ENCODE data around the gene ME3.

The ME3 gene

DNA sequence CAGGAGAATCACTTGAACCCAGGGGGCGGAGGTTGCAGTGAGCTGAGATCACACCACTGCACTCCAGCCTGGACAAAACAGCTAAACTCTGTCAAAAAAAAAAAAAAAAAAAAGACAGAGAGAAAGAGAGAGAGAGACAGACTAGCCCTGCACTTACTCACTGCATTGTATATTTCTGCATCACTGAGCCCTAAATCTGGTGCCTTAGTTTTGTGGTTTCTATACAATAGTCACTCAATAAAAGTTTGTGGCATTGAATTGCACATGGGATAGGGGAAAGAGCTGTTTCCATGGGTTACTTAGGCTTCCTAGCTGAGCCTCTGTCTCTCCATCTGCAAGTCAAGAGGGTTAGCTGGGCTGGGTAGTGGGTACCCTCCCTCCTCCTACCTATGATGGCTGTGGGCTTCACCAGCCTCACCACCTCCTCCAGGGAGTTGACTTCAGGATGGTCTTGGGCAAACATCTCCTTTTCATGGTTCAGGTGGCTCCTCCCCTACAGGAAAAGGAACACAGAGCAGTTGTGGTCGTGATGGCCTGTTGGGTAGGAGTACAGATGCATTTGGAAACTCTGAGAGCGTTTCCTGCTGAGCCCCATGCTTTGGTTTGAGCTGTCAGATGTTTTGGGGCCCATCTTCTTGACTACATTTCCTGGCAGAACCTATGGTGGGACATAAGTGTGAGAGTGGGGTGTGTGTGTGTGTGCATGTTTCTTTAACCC, 224.5 kb downstream of the ME3 start:
- no peaks in the 10 kb centered on the region for H3K9me3 ChIP-seq
- intact Hi-C loops (cut with DNase I; ENCODE audit: low total_unique reads) = no loop called here
- peaks cover 0 to 10% (median 7%) of the 10 kb centered on the region in 4 donors for H3K4me1 ChIP-seq
- H3K27ac ChIP-seq = no peak overlapping the region
- H3K4me3 ChIP-seq = no peak overlapping the region
- no peak for DNase-seq
- H3K36me3 ChIP-seq = peaks cover 17 to 46% (median 19%) of the 10 kb centered on the region in 3 donors
- no peaks in the 10 kb centered on the region for H3K27me3 ChIP-seq
- TF ChIP-seq, protein P1, sequence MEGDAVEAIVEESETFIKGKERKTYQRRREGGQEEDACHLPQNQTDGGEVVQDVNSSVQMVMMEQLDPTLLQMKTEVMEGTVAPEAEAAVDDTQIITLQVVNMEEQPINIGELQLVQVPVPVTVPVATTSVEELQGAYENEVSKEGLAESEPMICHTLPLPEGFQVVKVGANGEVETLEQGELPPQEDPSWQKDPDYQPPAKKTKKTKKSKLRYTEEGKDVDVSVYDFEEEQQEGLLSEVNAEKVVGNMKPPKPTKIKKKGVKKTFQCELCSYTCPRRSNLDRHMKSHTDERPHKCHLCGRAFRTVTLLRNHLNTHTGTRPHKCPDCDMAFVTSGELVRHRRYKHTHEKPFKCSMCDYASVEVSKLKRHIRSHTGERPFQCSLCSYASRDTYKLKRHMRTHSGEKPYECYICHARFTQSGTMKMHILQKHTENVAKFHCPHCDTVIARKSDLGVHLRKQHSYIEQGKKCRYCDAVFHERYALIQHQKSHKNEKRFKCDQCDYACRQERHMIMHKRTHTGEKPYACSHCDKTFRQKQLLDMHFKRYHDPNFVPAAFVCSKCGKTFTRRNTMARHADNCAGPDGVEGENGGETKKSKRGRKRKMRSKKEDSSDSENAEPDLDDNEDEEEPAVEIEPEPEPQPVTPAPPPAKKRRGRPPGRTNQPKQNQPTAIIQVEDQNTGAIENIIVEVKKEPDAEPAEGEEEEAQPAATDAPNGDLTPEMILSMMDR (IDR thresholded peaks at IDR 0.05) = no peak

DNA sequence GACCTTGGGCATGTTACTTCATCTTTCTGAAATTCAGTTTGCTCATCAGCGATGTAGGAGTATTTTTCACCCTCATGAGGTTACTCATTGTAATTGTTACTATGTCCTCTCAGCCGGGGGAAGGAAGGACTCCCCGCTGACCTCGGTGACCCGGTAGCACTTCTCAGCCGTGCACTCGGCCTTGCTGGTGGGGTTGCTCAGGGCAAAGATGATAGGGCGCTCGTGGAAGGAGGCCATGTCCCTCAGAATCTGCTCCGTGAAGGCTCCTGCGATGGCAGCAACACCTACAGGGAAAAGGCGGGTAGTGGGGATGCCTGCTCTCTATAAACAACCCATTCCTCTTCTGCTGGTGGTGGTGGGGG, 225.5 kb downstream of the ME3 start:
- no peak for DNase-seq
- Histone ChIP-seq H3K27me3 (no peaks in the 10 kb centered on the region), H3K4me1 (peaks cover 0 to 19% (median 15%) of the 10 kb centered on the region in 4 donors), H3K27ac (no peak overlapping the region), H3K36me3 (peaks cover 17 to 50% (median 19%) of the 10 kb centered on the region in 3 donors), H3K4me3 (no peak overlapping the region), H3K9me3 (no peaks in the 10 kb centered on the region)
- TF ChIP-seq, protein P1 (IDR thresholded peaks at IDR 0.05) = no peak
- intact Hi-C loops (cut with DNase I; ENCODE audit: low total_unique reads) = no loop called here

DNA sequence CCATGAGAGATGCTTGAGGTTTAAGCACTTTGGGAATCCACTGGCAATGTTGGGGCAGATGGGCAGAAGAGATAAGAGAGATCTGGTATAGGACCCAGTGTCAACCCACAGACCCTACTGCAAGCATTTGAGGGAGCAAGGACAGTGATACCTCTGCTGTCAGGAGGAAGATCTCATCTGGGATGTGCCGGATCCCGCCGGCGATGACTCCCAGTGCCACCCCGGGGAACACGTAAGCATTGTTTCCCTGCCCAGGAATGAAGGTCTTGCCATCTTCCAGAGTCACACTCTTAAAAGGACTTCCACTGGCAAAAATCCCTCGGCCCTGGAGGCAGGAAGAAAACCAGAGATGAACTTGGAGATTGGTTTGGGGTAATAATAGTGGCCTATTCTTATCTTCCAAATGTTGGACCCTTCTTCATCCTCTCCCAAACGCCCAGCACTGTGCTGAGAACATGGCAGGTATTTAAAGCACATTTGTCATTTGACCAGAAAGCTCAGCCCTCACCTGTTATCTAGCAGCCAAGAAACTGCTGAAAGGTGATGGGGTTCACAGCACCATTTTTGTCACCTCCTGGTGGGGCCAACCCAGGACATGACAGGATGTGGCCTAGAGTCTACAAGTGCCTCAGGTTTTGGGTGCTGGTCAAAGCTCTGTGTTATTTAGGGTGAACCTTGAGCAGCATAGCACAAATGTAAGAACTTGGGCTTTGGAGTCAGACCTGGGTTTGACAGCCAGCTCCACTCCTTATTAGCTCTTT, 226.1 kb downstream of the ME3 start:
- no peaks in the 10 kb centered on the region for H3K27me3 ChIP-seq
- peaks cover 0 to 20% (median 15%) of the 10 kb centered on the region in 4 donors for H3K4me1 ChIP-seq
- intact Hi-C loops (cut with DNase I; ENCODE audit: low total_unique reads) = no loop called here
- TF ChIP-seq, protein P1 (IDR thresholded peaks at IDR 0.05) = no peak
- H3K9me3 ChIP-seq = no peaks in the 10 kb centered on the region
- no peak overlapping the region for H3K4me3 ChIP-seq
- H3K36me3 ChIP-seq = peaks cover 17 to 50% (median 19%) of the 10 kb centered on the region in 3 donors
- H3K27ac ChIP-seq = no peak overlapping the region
- no peak for DNase-seq

DNA sequence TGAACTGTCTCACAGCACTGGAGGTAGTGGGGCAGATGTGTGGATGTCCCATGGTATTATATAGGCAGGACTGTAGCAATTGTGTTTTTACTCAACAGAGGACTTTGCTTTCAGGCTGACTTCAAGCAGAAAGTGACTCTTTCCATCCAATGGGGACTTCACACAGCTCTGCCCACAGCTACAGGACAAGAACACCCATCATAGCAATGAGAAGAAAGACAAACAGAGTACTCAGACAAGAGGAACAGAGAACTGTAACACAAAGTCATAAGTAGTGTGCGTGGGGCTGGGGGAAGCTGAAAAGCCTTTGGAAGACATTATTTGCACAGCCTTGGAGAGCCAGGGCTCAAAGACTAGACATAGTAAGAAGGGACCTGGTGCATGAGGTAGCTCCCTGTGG, 227.4 kb downstream of the ME3 start:
- H3K4me1 ChIP-seq = peaks cover 0 to 34% (median 23%) of the 10 kb centered on the region in 4 donors
- H3K9me3 ChIP-seq = no peaks in the 10 kb centered on the region
- no peak overlapping the region for H3K4me3 ChIP-seq
- no peaks in the 10 kb centered on the region for H3K27me3 ChIP-seq
- TF ChIP-seq, protein P1 (IDR thresholded peaks at IDR 0.05) = no peak
- DNase-seq = no peak
- H3K27ac ChIP-seq = no peak overlapping the region
- intact Hi-C loops (cut with DNase I; ENCODE audit: low total_unique reads) = no loop called here
- peaks cover 17 to 50% (median 19%) of the 10 kb centered on the region in 3 donors for H3K36me3 ChIP-seq

DNA sequence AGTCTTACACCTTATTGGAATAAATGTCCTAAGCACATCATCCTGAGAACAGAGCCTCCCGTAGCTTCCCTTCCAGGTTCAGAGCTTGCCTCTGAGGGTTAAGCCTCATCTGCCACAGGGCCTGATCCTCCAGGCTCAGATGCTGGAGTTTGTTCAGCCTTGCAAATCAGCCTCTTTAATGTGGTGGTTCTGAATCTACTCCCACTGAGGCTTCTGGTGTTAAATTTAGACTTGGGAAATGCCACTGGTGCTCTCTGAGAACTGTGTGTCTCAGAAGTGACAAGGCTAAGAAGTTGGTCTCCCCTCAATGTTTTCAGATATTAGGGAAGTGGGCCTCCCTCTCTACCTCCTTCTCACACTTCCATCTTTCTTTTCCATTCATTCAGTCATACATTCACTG, 229.0 kb downstream of the ME3 start:
- peak overlapping the region in 1 of 2 donors; percentile 12 for H3K27ac ChIP-seq
- intact Hi-C loops (cut with DNase I; ENCODE audit: low total_unique reads) = no loop called here
- TF ChIP-seq, protein P1 (IDR thresholded peaks at IDR 0.05) = no peak
- no peaks in the 10 kb centered on the region for H3K27me3 ChIP-seq
- peaks cover 17 to 47% (median 19%) of the 10 kb centered on the region in 3 donors for H3K36me3 ChIP-seq
- H3K9me3 ChIP-seq = no peaks in the 10 kb centered on the region
- H3K4me3 ChIP-seq = no peak overlapping the region
- H3K4me1 ChIP-seq = peaks cover 0 to 38% (median 26%) of the 10 kb centered on the region in 4 donors
- DNase-seq = no peak
